Osteocyte (in vitro differentiated cells): ENCODE measurements around the gene ATP5ME. TPM values are rescaled to one million over a fixed set of nuclear protein-coding genes. Genes with fewer than 3 reads are reported as not detected.

Experiments used
- DNase-seq: peaks from one replicate; pipeline ENCODE4 v3.0.0; 2021; ENCODE audit warnings: mixed read lengths; ENCODE audit not compliant: unreplicated experiment; ENCODE audit errors: extremely low spot score
- H3K27ac Mint-ChIP-seq: one replicate; pipeline ENCODE4 v1.8.0; 2021; ENCODE audit warnings: mild to moderate bottlenecking, mixed read lengths; ENCODE audit not compliant: unreplicated experiment
- H3K27me3 Mint-ChIP-seq: one replicate; pipeline ENCODE4 v1.8.0; 2021; ENCODE audit warnings: mixed read lengths; ENCODE audit not compliant: unreplicated experiment
- H3K36me3 Mint-ChIP-seq: one replicate; pipeline ENCODE4 v1.8.0; 2021; ENCODE audit warnings: mixed read lengths; ENCODE audit not compliant: unreplicated experiment
- H3K4me1 Mint-ChIP-seq: one replicate; pipeline ENCODE4 v1.8.0; 2021; ENCODE audit warnings: mixed read lengths; ENCODE audit not compliant: unreplicated experiment
- H3K4me3 Mint-ChIP-seq: one replicate; pipeline ENCODE4 v1.8.0; 2021; ENCODE audit warnings: mild to moderate bottlenecking, moderate library complexity, mixed read lengths; ENCODE audit not compliant: unreplicated experiment
- H3K9me3 Mint-ChIP-seq: one replicate; pipeline ENCODE4 v1.8.0; 2021; ENCODE audit warnings: mixed read lengths; ENCODE audit not compliant: unreplicated experiment
- CTCF ChIP-seq: fragments of 200-600 bp; sonication (generic); IDR thresholded peaks from 2 replicates; pipeline ENCODE4 v1.5.0; 2021; ENCODE audit warnings: antibody characterized with exemption, mild to moderate bottlenecking, moderate library complexity
- total RNA-seq: library from RNA; stranded (reverse); gene quantifications from 2 replicates; pipeline ENCODE4 v1.2.1, GENCODE V29; 2021

Gene ATP5ME
- total RNA-seq, 1 donor from 2014 or later = 271 TPM

GRCh38 chr4:626201-627091, 47.6 kb downstream of the ATP5ME start:
- Mint-ChIP-seq H3K9me3 (no peaks in the 10 kb centered on the region), H3K4me3 (no peak overlapping the region), H3K36me3 (no peaks in the 10 kb centered on the region), H3K27me3 (no peaks in the 10 kb centered on the region), H3K4me1 (no peaks in the 10 kb centered on the region), H3K27ac (no peak overlapping the region)
- no peak for DNase-seq
- no peak for TF ChIP-seq CTCF

- H3K4me3 Mint-ChIP-seq = no peak overlapping the region
- no peak for DNase-seq
- no peaks in the 10 kb centered on the region for H3K27me3 Mint-ChIP-seq
- TF ChIP-seq CTCF = no peak
- no peaks in the 10 kb centered on the region for H3K36me3 Mint-ChIP-seq
- no peaks in the 10 kb centered on the region for H3K4me1 Mint-ChIP-seq
- no peaks in the 10 kb centered on the region for H3K9me3 Mint-ChIP-seq
- H3K27ac Mint-ChIP-seq = no peak overlapping the region
Measured at GRCh38 chr4:625631-626161, 48.4 kb downstream of the ATP5ME start.

GRCh38 chr4:624705-625590, 49.1 kb downstream of the ATP5ME start, which contains the start of gene PDE6B:
Gene PDE6B, plus strand, starts transcription at chr4:625573. Its CDS starts 54 bp downstream, at chr4:625627.
- Mint-ChIP-seq H3K4me1 (no peaks in the 10 kb centered on the region), H3K4me3 (no peak within 1 kb of the TSS), H3K9me3 (peaks cover 7% of the 10 kb centered on the region), H3K27me3 (no peaks in the 10 kb centered on the region), H3K36me3 (no peaks in the 10 kb centered on the region), H3K27ac (no peak within 1 kb of the TSS)
- no peak for TF ChIP-seq CTCF
- no peak for DNase-seq

- no peak overlapping the region for H3K27ac Mint-ChIP-seq
- H3K4me1 Mint-ChIP-seq = no peaks in the 10 kb centered on the region
- no peak overlapping the region for H3K4me3 Mint-ChIP-seq
- TF ChIP-seq CTCF = no peak
- H3K9me3 Mint-ChIP-seq = peaks cover 8% of the 10 kb centered on the region
- no peak for DNase-seq
- H3K36me3 Mint-ChIP-seq = no peaks in the 10 kb centered on the region
- no peaks in the 10 kb centered on the region for H3K27me3 Mint-ChIP-seq
Measured at GRCh38 chr4:623914-624566, 50.0 kb downstream of the ATP5ME start.
